ENCODE data around the gene AGBL4. TPM values are rescaled to one million over a fixed set of nuclear protein-coding genes. Genes with fewer than 3 reads are reported as not detected.
A peak's percentile ranks its signal among the peaks of the same experiment; 100 is the strongest.

AGBL4 gene
- total and polyA plus RNA-seq, 7 donors, result 0.01 to 0.05 TPM; not detected in 5

GRCh38 chr1:48710318-48710717 is 1313.4 kb downstream of the AGBL4 start:
- no peaks in the 10 kb centered on the region for H3K36me3 ChIP-seq (ENCODE audit: insufficient read depth in 1 of 2, low read depth in 1 of 2)
- no peaks in the 10 kb centered on the region for H3K9me3 ChIP-seq
- DNase-seq, result no peak
- ATAC-seq, result no peak
- intact Hi-C loops (cut with DNase I), result no loop called here
- no peaks in the 10 kb centered on the region for H3K27me3 ChIP-seq (ENCODE audit: insufficient read depth in 3 of 3, low read length in 2 of 3)
- no peak overlapping the region for H3K4me3 ChIP-seq
- TF ChIP-seq CTCF (IDR thresholded peaks at IDR 0.05), result no peak
- WGBS, 3 donors, result 87 to 90% (median 89%) methylated on average over 2 of the region's 2 CpGs
- no peaks in the 10 kb centered on the region for H3K4me1 ChIP-seq
- no peak overlapping the region for H3K27ac ChIP-seq

GRCh38 chr1:48704736-48705135 is 1319.0 kb downstream of the AGBL4 start:
- DNase-seq (no peak), ATAC-seq (no peak)
- Histone ChIP-seq H3K27me3 (ENCODE audit: insufficient read depth in 3 of 3, low read length in 2 of 3) (no peaks in the 10 kb centered on the region), H3K4me1 (no peaks in the 10 kb centered on the region), H3K27ac (no peak overlapping the region), H3K9me3 (no peaks in the 10 kb centered on the region), H3K36me3 (ENCODE audit: insufficient read depth in 1 of 2, low read depth in 1 of 2) (no peaks in the 10 kb centered on the region), H3K4me3 (no peak overlapping the region)
- intact Hi-C loops (cut with DNase I), result no loop called here
- TF ChIP-seq CTCF (IDR thresholded peaks at IDR 0.05), result no peak
- WGBS, 3 donors, result 90 to 93% (median 91%) methylated on average over 6 of the region's 6 CpGs

GRCh38 chr1:48701445-48701844 is 1322.3 kb downstream of the AGBL4 start:
- intact Hi-C loops (cut with DNase I), result no loop called here
- 89 to 93% (median 91%) methylated on average over 2 of the region's 2 CpGs for WGBS, 3 donors
- TF ChIP-seq CTCF (IDR thresholded peaks at IDR 0.05), result no peak
- Histone ChIP-seq H3K36me3 (ENCODE audit: insufficient read depth in 1 of 2, low read depth in 1 of 2) (no peaks in the 10 kb centered on the region), H3K9me3 (no peaks in the 10 kb centered on the region), H3K27ac (no peak overlapping the region), H3K4me3 (no peak overlapping the region), H3K4me1 (no peaks in the 10 kb centered on the region), H3K27me3 (ENCODE audit: insufficient read depth in 3 of 3, low read length in 2 of 3) (no peaks in the 10 kb centered on the region)
- ATAC-seq (no peak), DNase-seq (no peak)

GRCh38 chr1:48697066-48697707 is 1326.6 kb downstream of the AGBL4 start:
- TF ChIP-seq CTCF (IDR thresholded peaks at IDR 0.05), result peak; percentile 94
- WGBS, 3 donors, result 19 to 21% (median 19%) methylated on average over 5 of the region's 5 CpGs

GRCh38 chr1:48695161-48695560 is 1328.6 kb downstream of the AGBL4 start:
- Histone ChIP-seq H3K36me3 (ENCODE audit: insufficient read depth in 1 of 2, low read depth in 1 of 2) (no peaks in the 10 kb centered on the region), H3K4me1 (no peaks in the 10 kb centered on the region), H3K4me3 (no peak overlapping the region), H3K9me3 (no peaks in the 10 kb centered on the region), H3K27me3 (ENCODE audit: insufficient read depth in 3 of 3, low read length in 2 of 3) (peaks cover 0 to 10% (median 7%) of the 10 kb centered on the region in 3 donors), H3K27ac (no peak overlapping the region)
- 73 to 83% (median 76%) methylated on average over 2 of the region's 2 CpGs for WGBS, 3 donors
- intact Hi-C loops (cut with DNase I), result loop anchor here (5.0 kb wide), 2 partner anchors 123 to 143 kb away; no protein-coding TSS in a partner anchor
- DNase-seq (no peak), ATAC-seq (no peak)
- no peak for TF ChIP-seq CTCF (IDR thresholded peaks at IDR 0.05)

More at GRCh38 chr1:48697066-48697707, 1326.6 kb downstream of the AGBL4 start:
- Histone ChIP-seq H3K9me3 (no peaks in the 10 kb centered on the region), H3K27me3 (ENCODE audit: insufficient read depth in 3 of 3, low read length in 2 of 3) (peaks cover 0 to 10% (median 5%) of the 10 kb centered on the region in 3 donors), H3K36me3 (ENCODE audit: insufficient read depth in 1 of 2, low read depth in 1 of 2) (no peaks in the 10 kb centered on the region), H3K4me3 (no peak overlapping the region), H3K4me1 (no peaks in the 10 kb centered on the region), H3K27ac (no peak overlapping the region)
- DNase-seq, result peak; percentile 54 to 72
- intact Hi-C loops (cut with DNase I), result loop anchor here (2.0 to 5.0 kb wide), 3 partner anchors 124 to 145 kb away; no protein-coding TSS in a partner anchor
- peak in 3 of 4 donors; percentile 73 to 78 (median 77) for ATAC-seq

All from psoas muscle (tissue), 8 donors.